KMS-11 (cell line): ENCODE results near the gene PADI4.

Source experiments
- H2AFZ ChIP-seq: fragments of 200-600 bp; sonication (generic); 2 replicates; pipeline ENCODE4 v1.6.1; 2016; ENCODE audit warnings: antibody characterized with exemption, mixed run types, low read depth
- H3K27ac ChIP-seq: fragments of 200-600 bp; sonication (generic); 2 replicates; pipeline ENCODE4 v1.6.1; 2016; ENCODE audit warnings: mild to moderate bottlenecking, mixed run types
- H3K27me3 ChIP-seq: fragments of 200-600 bp; sonication (generic); 2 replicates; pipeline ENCODE4 v1.6.1; 2017; ENCODE audit warnings: mild to moderate bottlenecking, low read depth, mixed run types, moderate library complexity; ENCODE audit not compliant: insufficient read depth
- H3K36me3 ChIP-seq: fragments of 200-600 bp; sonication (generic); 2 replicates; pipeline ENCODE4 v1.6.1; 2017; ENCODE audit warnings: mild to moderate bottlenecking, mixed run types; ENCODE audit not compliant: insufficient read depth
- H3K4me1 ChIP-seq: fragments of 200-600 bp; sonication (generic); 2 replicates; pipeline ENCODE4 v1.6.1; 2016; ENCODE audit warnings: mild to moderate bottlenecking, low read depth, mixed run types; ENCODE audit not compliant: poor library complexity, severe bottlenecking
- H3K4me2 ChIP-seq: fragments of 200-600 bp; sonication (generic); 2 replicates; pipeline ENCODE4 v1.7.0; 2016; ENCODE audit warnings: mild to moderate bottlenecking, mixed run types
- H3K4me3 ChIP-seq: fragments of 200-600 bp; sonication (generic); IDR thresholded peaks from 2 replicates; pipeline ENCODE4 v1.6.1; 2017; ENCODE audit warnings: low read depth, low read length, mixed read lengths; ENCODE audit not compliant: insufficient read depth
- H3K79me2 ChIP-seq: fragments of 200-600 bp; sonication (generic); 2 replicates; pipeline ENCODE4 v1.6.1; 2016; ENCODE audit warnings: low read depth, mixed run types; ENCODE audit not compliant: insufficient read depth
- H3K9ac ChIP-seq: fragments of 200-600 bp; sonication (generic); 2 replicates; pipeline ENCODE4 v1.6.1; 2016; ENCODE audit warnings: mild to moderate bottlenecking, mixed run types
- H4K20me1 ChIP-seq: fragments of 200-600 bp; sonication (generic); 2 replicates; pipeline ENCODE4 v1.6.1; 2016; ENCODE audit warnings: mild to moderate bottlenecking, mixed run types; ENCODE audit not compliant: insufficient read depth
- CTCF ChIP-seq: fragments of 200-600 bp; sonication (generic); conservative IDR thresholded peaks from 2 replicates; pipeline ENCODE4 v1.6.1; 2017; ENCODE audit warnings: low read depth, mild to moderate bottlenecking, antibody characterized with exemption, low read length, moderate library complexity, mixed read lengths

The PADI4 gene

GRCh38 chr1:17330856-17331255 is 22.9 kb downstream of the PADI4 start:
- TF ChIP-seq CTCF, result no peak

GRCh38 chr1:17333081-17333480 is 25.1 kb downstream of the PADI4 start:
- Histone ChIP-seq H3K27me3 (peaks cover 25% of the 10 kb centered on the region), H2AFZ (no peak overlapping the region), H3K4me1 (no peaks in the 10 kb centered on the region), H4K20me1 (no peaks in the 10 kb centered on the region), H3K9ac (no peak overlapping the region), H3K79me2 (no peaks in the 10 kb centered on the region), H3K4me3 (no peak overlapping the region), H3K4me2 (no peak overlapping the region), H3K27ac (no peak overlapping the region), H3K36me3 (no peaks in the 10 kb centered on the region)
- TF ChIP-seq CTCF, result no peak

More at GRCh38 chr1:17330856-17331255, 22.9 kb downstream of the PADI4 start:
- Histone ChIP-seq H3K9ac (no peak overlapping the region), H3K27me3 (peaks cover 26% of the 10 kb centered on the region), H3K27ac (no peak overlapping the region), H3K4me3 (no peak overlapping the region), H2AFZ (no peak overlapping the region), H3K4me2 (no peak overlapping the region), H3K79me2 (no peaks in the 10 kb centered on the region), H4K20me1 (no peaks in the 10 kb centered on the region), H3K4me1 (no peaks in the 10 kb centered on the region), H3K36me3 (no peaks in the 10 kb centered on the region)

GRCh38 chr1:17335821-17336710 is 28.1 kb downstream of the PADI4 start:
- Histone ChIP-seq H3K27ac (no peak overlapping the region), H3K9ac (no peak overlapping the region), H2AFZ (no peak overlapping the region), H4K20me1 (no peaks in the 10 kb centered on the region), H3K4me3 (no peak overlapping the region), H3K27me3 (peaks cover 28% of the 10 kb centered on the region; the same call in 1 of the 2 replicates), H3K79me2 (no peaks in the 10 kb centered on the region), H3K4me1 (no peaks in the 10 kb centered on the region), H3K4me2 (no peak overlapping the region), H3K36me3 (no peaks in the 10 kb centered on the region)
- TF ChIP-seq CTCF, result peak; percentile 87

- no peaks in the 10 kb centered on the region for H4K20me1 ChIP-seq
- H3K9ac ChIP-seq, result no peak overlapping the region
- H3K79me2 ChIP-seq, result no peaks in the 10 kb centered on the region
- H3K4me1 ChIP-seq, result no peaks in the 10 kb centered on the region
- H3K4me2 ChIP-seq, result no peak overlapping the region
- no peak overlapping the region for H3K4me3 ChIP-seq
- H3K36me3 ChIP-seq, result no peaks in the 10 kb centered on the region
- peaks cover 38% of the 10 kb centered on the region; the same call in 1 of the 2 replicates for H3K27me3 ChIP-seq
- H3K27ac ChIP-seq, result no peak overlapping the region
- no peak for TF ChIP-seq CTCF
- no peak overlapping the region for H2AFZ ChIP-seq
These were observed 30.9 kb downstream of the PADI4 start for GRCh38 chr1:17338706-17339493.
